Measurements from ENCODE around the gene TYK2.
A peak's percentile ranks its signal among the peaks of the same experiment; 100 is the strongest.

TYK2 gene

GRCh38 chr19:10380313-10381102 is at the start of gene TYK2:
TSS of gene TYK2 (minus strand) at chr19:10380572. CDS start at chr19:10378406, 2,166 bp downstream.
- no peak for TF ChIP-seq CTCF (IDR thresholded peaks at IDR 0.05; ENCODE audit: control insufficient read depth, insufficient read depth, low read depth, low read length, missing control alignments)
- peak; percentile 91 for DNase-seq (ENCODE audit: low read depth)
- H3K4me3 ChIP-seq (ENCODE audit: control insufficient read depth, low read depth, low read length), result peak within 1 kb of the TSS; percentile 90

GRCh38 chr19:10428996-10429381 is 48.6 kb upstream of the TYK2 start:
- DNase-seq (ENCODE audit: low read depth), result no peak
- H3K4me3 ChIP-seq (ENCODE audit: control insufficient read depth, low read depth, low read length), result no peak overlapping the region
- TF ChIP-seq CTCF (IDR thresholded peaks at IDR 0.05; ENCODE audit: control insufficient read depth, insufficient read depth, low read depth, low read length, missing control alignments), result no peak

- no peak for TF ChIP-seq CTCF (IDR thresholded peaks at IDR 0.05; ENCODE audit: control insufficient read depth, insufficient read depth, low read depth, low read length, missing control alignments)
- no peak for DNase-seq (ENCODE audit: low read depth)
- no peak overlapping the region for H3K4me3 ChIP-seq (ENCODE audit: control insufficient read depth, low read depth, low read length)
Measured at GRCh38 chr19:10427169-10427568, 46.8 kb upstream of the TYK2 start.

GRCh38 chr19:10424011-10424637 is 43.8 kb upstream of the TYK2 start:
- DNase-seq (ENCODE audit: low read depth), result no peak
- H3K4me3 ChIP-seq (ENCODE audit: control insufficient read depth, low read depth, low read length), result peak overlapping the region; percentile 50
- peak; percentile 92 for TF ChIP-seq CTCF (IDR thresholded peaks at IDR 0.05; ENCODE audit: control insufficient read depth, insufficient read depth, low read depth, low read length, missing control alignments)

GRCh38 chr19:10422846-10423245 is 42.5 kb upstream of the TYK2 start:
- DNase-seq (ENCODE audit: low read depth), result no peak
- no peak for TF ChIP-seq CTCF (IDR thresholded peaks at IDR 0.05; ENCODE audit: control insufficient read depth, insufficient read depth, low read depth, low read length, missing control alignments)
- no peak overlapping the region for H3K4me3 ChIP-seq (ENCODE audit: control insufficient read depth, low read depth, low read length)

GRCh38 chr19:10422046-10422461 is 41.7 kb upstream of the TYK2 start:
- TF ChIP-seq CTCF (IDR thresholded peaks at IDR 0.05; ENCODE audit: control insufficient read depth, insufficient read depth, low read depth, low read length, missing control alignments), result no peak
- DNase-seq (ENCODE audit: low read depth), result no peak
- no peak overlapping the region for H3K4me3 ChIP-seq (ENCODE audit: control insufficient read depth, low read depth, low read length)
